ENCODE data around the gene ISG15.

Gene ISG15

DNA sequence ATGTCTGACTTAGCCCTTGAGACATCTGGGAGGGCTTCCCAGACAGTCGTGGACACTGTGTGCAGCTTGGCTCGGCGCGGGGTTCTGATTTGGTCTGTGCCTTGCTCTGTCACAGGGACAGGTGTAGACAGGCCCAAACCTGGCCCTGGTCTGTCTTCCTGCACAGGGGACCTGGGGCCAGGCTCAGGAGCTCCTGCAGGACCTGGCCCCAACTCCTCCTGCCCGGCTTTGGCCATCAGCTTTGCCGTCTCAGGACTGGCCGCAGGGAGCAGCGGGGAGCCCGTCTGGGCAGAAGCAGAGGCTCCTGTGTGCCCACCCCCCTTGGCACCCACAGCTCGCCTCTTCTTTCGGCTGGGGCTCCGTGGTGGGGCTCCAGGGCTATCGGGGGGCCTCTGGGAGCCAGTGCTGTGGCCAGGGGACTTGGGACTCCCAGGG lies 33.1 kb upstream of the ISG15 start:
- Histone ChIP-seq H3F3A (ENCODE audit: low read depth) (no peaks in the 10 kb centered on the region), H3K9ac (ENCODE audit: low read depth, low read length, poor library complexity, severe bottlenecking) (no peak overlapping the region), H3K9me3 (ENCODE audit: insufficient read depth, low read depth, low read length) (no peaks in the 10 kb centered on the region), H3K4me3 (ENCODE audit: low read length, poor library complexity, severe bottlenecking) (no peak overlapping the region), H3K4me1 (ENCODE audit: insufficient read depth, low read length, poor library complexity, severe bottlenecking) (peaks cover 4% of the 10 kb centered on the region), H3K9me2 (replicated peaks; ENCODE audit: low read depth, low read length) (no peaks in the 10 kb centered on the region), H3K27me3 (ENCODE audit: insufficient read depth, low read length, poor library complexity, severe bottlenecking) (no peaks in the 10 kb centered on the region), H3K4me2 (ENCODE audit: low read depth, low read length, poor library complexity, severe bottlenecking) (no peak overlapping the region), H3K36me3 (ENCODE audit: insufficient read depth, low read length) (no peaks in the 10 kb centered on the region), H3K79me2 (ENCODE audit: insufficient read depth, low read length) (no peaks in the 10 kb centered on the region), H4K20me1 (ENCODE audit: insufficient read depth, low read length, poor library complexity, severe bottlenecking) (no peaks in the 10 kb centered on the region), H2AFZ (ENCODE audit: low read length) (no peak overlapping the region)
- TF ChIP-seq EZH2phosphoT487 (IDR thresholded peaks at IDR 0.05; ENCODE audit: borderline replicate concordance) = no peak
- TF ChIP-seq, protein P1, sequence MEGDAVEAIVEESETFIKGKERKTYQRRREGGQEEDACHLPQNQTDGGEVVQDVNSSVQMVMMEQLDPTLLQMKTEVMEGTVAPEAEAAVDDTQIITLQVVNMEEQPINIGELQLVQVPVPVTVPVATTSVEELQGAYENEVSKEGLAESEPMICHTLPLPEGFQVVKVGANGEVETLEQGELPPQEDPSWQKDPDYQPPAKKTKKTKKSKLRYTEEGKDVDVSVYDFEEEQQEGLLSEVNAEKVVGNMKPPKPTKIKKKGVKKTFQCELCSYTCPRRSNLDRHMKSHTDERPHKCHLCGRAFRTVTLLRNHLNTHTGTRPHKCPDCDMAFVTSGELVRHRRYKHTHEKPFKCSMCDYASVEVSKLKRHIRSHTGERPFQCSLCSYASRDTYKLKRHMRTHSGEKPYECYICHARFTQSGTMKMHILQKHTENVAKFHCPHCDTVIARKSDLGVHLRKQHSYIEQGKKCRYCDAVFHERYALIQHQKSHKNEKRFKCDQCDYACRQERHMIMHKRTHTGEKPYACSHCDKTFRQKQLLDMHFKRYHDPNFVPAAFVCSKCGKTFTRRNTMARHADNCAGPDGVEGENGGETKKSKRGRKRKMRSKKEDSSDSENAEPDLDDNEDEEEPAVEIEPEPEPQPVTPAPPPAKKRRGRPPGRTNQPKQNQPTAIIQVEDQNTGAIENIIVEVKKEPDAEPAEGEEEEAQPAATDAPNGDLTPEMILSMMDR (conservative IDR thresholded peaks at IDR 0.05; ENCODE audit: low read length) = no peak

DNA sequence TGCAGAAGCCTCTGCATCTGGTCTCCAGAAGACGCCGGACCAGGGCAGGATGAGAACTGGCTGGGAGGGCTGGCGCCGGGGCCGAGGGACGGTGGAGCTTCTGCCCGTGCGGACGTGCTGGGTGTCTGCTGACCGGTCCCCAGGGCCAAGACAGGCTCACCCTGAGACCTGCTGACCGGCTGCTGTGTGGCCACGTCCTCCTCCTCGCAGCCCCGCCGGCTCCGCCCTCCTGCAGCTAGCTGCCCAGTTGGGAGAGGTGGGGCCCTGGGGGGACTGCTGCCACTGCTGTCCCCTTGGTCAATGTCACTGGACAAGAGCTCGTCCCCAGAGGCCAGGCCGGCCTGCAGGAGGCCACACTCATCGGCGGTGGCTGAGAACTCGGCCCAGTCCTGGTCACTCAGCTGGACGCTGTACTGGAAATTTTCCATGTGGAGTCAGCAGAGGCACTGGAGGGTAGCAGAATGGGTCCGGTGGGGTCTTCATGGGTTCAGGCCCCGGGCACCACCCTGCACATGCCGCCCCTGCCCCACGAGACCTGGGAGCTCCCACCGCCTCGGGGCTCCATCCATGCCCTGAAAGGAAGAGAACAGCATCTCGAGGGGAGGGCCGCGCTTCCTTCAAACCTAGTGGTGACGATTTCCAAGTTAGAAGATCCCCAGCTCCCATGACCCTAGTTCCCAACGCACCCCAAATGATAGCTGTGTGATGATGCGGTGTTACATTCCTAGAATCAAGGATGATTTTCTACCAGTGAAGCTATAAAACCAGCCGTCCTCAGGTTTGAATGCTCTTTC lies 32.5 kb upstream of the ISG15 start:
- TF ChIP-seq, protein P1 (conservative IDR thresholded peaks at IDR 0.05; ENCODE audit: low read length) = no peak
- no peak for TF ChIP-seq EZH2phosphoT487 (IDR thresholded peaks at IDR 0.05; ENCODE audit: borderline replicate concordance)
- H2AFZ ChIP-seq (ENCODE audit: low read length) = no peak overlapping the region
- no peak overlapping the region for H3K9ac ChIP-seq (ENCODE audit: low read depth, low read length, poor library complexity, severe bottlenecking)
- H3K27me3 ChIP-seq (ENCODE audit: insufficient read depth, low read length, poor library complexity, severe bottlenecking) = no peaks in the 10 kb centered on the region
- H3K79me2 ChIP-seq (ENCODE audit: insufficient read depth, low read length) = no peaks in the 10 kb centered on the region
- no peaks in the 10 kb centered on the region for H4K20me1 ChIP-seq (ENCODE audit: insufficient read depth, low read length, poor library complexity, severe bottlenecking)
- H3F3A ChIP-seq (ENCODE audit: low read depth) = no peaks in the 10 kb centered on the region
- H3K4me3 ChIP-seq (ENCODE audit: low read length, poor library complexity, severe bottlenecking) = no peak overlapping the region
- no peaks in the 10 kb centered on the region for H3K9me3 ChIP-seq (ENCODE audit: insufficient read depth, low read depth, low read length)
- no peaks in the 10 kb centered on the region for H3K36me3 ChIP-seq (ENCODE audit: insufficient read depth, low read length)
- H3K4me1 ChIP-seq (ENCODE audit: insufficient read depth, low read length, poor library complexity, severe bottlenecking) = peaks cover 2% of the 10 kb centered on the region
- H3K9me2 ChIP-seq (replicated peaks; ENCODE audit: low read depth, low read length) = no peaks in the 10 kb centered on the region
- H3K4me2 ChIP-seq (ENCODE audit: low read depth, low read length, poor library complexity, severe bottlenecking) = no peak overlapping the region

DNA sequence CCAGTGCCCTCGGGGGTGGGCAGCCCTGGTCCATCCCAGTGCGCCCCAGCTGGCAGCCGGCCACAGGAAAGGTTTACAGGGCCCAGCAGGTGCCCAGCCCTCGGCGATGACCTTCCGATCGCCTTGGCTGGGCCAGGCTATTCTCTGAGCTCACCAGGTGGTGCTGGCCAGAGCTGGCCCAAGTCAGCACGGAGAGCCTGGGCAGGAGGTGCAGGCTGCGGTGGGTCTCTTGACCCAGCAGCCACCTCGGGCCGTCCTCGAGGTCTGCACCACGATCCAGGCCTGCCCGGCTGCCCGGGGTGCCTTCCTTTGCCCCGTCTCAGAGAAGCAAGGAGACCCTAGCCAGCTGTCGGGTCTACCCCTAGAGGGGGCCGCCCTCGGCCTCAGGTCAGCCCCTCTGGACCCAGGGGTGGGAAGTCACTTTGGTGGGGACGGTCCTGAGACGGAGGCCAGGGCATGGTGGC lies 31.8 kb upstream of the ISG15 start:
- Histone ChIP-seq H3F3A (ENCODE audit: low read depth) (no peaks in the 10 kb centered on the region), H3K9me3 (ENCODE audit: insufficient read depth, low read depth, low read length) (no peaks in the 10 kb centered on the region), H3K4me1 (ENCODE audit: insufficient read depth, low read length, poor library complexity, severe bottlenecking) (no peaks in the 10 kb centered on the region), H3K4me3 (ENCODE audit: low read length, poor library complexity, severe bottlenecking) (no peak overlapping the region), H3K4me2 (ENCODE audit: low read depth, low read length, poor library complexity, severe bottlenecking) (no peak overlapping the region), H3K9me2 (replicated peaks; ENCODE audit: low read depth, low read length) (no peaks in the 10 kb centered on the region), H3K27me3 (ENCODE audit: insufficient read depth, low read length, poor library complexity, severe bottlenecking) (no peaks in the 10 kb centered on the region), H3K9ac (ENCODE audit: low read depth, low read length, poor library complexity, severe bottlenecking) (no peak overlapping the region), H3K79me2 (ENCODE audit: insufficient read depth, low read length) (no peaks in the 10 kb centered on the region), H3K36me3 (ENCODE audit: insufficient read depth, low read length) (no peaks in the 10 kb centered on the region), H2AFZ (ENCODE audit: low read length) (no peak overlapping the region), H4K20me1 (ENCODE audit: insufficient read depth, low read length, poor library complexity, severe bottlenecking) (no peaks in the 10 kb centered on the region)
- TF ChIP-seq, protein P1 (conservative IDR thresholded peaks at IDR 0.05; ENCODE audit: low read length) = no peak
- TF ChIP-seq EZH2phosphoT487 (IDR thresholded peaks at IDR 0.05; ENCODE audit: borderline replicate concordance) = no peak

Measured in Loucy (cell line).